T-helper 1 cell (primary cell): ENCODE data around the gene CTBP2.

Experiments used
- DNase-seq, 5 donors: peaks; one replicate each; pipeline ENCODE4 v3.0.0-alpha.2; 2012 to 2020

Gene CTBP2

DNA sequence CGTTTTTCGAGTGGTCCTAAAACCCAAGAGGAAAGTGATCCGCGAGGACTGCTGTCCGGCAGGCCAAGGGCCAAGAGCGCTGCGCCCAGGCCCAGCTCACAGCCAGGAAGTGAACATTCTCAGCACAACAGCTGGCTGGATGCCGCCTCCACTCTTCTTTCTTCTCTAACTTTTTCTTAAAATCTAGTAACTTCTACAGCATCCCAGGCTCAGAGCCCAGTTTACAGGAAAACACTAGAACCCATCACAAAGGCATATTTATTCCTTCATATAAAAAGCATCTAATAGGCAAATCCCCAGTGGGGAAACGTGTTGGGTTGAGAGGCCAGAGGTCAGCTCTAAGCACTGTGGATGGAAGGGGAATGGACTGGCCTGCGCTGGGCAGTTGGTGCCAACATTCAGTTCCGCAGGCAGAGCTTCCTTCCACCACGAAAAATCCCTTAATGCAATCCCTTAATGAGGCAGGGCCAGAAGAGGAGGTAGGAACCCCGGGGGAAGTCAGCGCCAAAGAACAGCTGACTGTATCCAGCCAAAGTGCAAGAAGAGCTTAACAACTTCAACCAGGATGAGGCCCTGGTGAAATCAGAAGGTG, 143.7 kb downstream of the CTBP2 start:
- DNase-seq: no peak

DNA sequence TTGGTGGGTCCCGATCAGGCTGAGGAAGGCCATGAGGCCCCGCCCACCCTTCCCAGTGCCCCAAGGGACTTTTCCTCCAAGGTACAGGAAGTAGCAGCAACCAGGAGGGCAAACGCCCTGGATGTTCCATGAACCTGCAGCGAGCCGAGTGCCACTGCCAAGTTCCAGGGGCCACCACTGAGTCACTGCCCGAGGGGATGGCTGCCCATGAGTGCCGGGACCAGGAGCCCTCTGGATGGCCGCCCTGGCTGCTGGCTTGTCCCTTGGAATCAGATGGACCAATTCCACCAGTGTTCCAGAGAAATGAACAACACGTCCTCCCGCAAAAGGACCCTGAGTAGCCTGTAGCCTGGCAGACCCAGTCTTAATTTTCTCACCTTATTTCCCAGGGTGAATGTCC, 144.2 kb downstream of the CTBP2 start:
- no peak for DNase-seq

DNA sequence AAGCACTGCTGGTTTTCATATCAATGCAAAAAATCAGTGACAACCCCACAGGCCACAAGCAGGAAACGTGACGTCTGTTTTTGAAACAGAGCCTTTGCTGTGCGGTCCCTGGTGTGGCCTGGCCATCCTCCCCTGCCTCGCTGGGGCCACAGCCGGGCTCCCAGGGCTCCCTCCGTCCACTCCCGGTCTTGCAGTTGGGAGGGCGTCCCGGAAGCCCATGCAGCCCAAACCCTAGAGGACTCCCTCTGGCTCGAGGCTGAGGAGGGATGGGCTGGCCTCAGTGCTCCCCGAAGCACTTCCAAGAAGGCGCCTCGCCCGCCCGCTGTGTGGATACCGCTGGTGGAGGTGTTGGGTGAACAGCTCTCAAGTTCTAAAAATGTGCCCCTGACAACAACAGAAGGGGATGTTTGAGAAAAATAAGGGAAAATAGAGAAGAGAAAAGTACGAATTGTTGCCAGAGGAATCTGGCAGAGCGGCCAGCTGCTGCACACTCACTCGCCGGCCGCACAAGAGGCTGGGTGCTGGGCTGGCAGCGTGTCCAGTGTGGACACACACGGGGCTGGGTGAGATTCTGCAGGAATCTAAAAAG, 144.9 kb downstream of the CTBP2 start:
- DNase-seq: peak in 1 of 5 donors; percentile 23

DNA sequence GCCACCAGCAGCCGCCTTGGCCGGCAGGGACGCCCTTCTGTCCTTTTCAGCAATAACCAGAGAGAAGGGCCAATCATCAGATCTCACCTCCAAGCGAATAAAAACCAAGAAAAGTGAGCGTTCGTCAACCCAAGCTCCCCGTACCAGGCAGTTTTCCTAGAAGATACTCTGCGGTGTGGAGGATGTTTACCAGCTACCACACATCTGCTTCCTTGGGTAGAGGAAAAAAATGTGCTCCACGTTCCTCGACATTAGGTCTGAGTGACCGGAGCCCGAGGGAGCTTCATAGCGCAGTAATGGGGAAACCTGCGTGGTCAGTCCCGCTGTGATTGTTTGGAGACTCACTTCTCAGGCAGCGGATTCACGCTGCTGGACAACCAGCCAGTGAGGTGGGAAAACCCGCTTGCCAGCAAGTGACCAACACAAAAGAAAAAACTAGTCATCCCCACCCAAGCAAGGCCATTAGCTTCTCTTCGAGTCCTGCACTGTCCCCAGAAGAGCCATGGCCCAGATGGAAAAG, 145.5 kb downstream of the CTBP2 start:
- no peak for DNase-seq

DNA sequence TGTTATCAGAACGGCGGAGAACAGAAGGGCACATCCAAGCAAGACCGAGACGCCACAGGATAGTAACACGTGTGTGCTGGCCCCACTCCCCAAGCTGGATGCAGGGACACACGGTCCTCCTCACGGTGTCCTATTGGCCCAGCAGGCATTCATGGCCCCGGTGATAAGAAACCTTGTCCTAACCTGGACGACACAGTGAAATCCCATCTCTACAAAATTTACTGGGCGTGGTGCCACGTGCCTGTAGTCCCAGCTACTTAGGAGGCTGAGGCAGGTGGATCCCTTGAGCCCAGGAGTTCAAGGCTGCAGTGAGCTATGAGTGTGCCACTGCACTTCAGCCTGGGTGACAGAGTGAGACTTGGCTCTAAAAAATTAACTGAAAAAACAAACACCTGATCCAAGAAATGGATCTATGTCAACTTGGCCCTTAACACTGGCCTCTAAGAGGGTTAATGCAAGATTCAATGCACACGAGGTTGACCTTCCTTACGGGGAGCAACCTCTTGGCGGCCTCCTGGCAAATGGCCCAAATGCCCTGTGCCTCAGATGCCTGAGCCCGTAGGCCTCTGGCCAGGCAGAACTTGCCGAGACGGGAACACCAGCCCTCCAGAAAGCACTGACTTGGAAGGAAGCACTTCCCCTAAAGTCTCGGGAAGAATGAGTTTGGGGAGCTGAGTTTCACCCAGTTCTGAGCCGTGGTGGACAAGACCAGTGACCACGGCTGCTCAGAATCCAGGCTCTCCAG, 146.1 kb downstream of the CTBP2 start:
- DNase-seq: no peak

DNA sequence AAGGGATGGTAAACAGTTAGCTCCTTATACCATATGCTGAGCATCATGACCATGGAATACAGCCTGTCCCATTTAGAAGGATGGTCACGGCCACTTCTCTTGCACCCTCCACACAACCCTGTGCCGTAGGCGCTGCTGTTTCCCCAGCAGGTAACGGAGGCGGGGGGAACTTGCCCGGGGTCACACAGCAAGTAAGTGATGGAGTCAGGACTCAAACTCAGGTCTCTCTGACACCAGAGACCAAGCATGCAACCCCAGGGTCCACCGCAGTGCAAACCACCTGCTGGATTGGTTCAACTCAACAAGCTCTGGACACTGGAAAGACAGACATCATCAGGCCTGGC, 146.9 kb downstream of the CTBP2 start:
- DNase-seq: no peak

DNA sequence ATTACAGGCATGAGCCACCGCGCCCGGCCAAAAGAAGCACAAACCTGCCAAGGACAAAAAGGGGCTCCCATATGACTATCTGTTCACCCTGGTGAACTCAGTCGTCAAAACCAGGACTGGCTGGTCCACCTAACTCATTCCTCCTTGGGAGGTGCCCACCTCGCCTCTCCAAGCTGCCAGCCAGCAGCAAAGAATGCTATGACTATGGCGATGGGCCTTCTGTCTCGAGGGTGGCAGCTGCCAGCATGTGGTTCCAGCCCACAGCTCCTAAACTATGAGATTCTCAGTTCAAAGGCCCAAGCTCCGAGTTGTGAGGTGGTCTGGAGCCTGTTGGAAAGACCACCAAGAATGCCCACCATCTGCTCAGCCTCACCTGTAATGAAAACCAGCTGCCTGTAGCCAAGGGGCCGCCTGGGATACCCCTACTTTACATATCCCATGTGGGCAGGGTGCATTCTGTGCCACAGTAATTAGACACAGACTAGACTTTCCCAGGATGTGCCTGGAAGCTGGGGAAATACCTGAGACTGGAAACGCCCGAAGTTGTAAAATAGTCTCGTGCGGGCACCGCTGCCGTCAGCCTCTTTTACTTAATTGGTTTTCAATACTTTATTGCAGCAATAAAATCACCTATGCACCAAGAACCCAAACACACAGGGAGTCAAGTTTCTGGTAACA, 147.4 kb downstream of the CTBP2 start:
- DNase-seq: no peak

- no peak for DNase-seq
Observed at GRCh38 chr10:125011926-125012705, 148.2 kb downstream of the CTBP2 start.

GRCh38 chr10:125011171-125011925, 149.0 kb downstream of the CTBP2 start:
- DNase-seq: no peak

DNA sequence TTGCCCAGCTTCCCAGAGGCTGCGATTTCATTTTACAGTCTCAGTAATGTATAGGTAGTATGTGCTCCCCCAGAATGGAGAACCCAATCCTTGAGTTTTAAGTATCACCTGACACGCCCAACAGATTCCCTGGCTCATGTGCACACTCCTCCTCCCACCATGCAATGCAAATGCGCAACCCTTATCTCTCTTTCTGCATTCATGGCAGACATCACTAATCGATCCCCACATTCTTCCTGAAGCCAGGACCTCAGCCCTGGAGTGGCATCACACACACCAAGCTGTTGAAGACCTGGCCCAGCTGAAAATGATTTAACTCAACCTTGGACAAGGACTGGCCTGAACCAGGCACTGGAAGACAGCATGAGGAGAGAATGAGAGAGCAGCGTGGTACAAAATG, 150.0 kb downstream of the CTBP2 start:
- no peak for DNase-seq

DNA sequence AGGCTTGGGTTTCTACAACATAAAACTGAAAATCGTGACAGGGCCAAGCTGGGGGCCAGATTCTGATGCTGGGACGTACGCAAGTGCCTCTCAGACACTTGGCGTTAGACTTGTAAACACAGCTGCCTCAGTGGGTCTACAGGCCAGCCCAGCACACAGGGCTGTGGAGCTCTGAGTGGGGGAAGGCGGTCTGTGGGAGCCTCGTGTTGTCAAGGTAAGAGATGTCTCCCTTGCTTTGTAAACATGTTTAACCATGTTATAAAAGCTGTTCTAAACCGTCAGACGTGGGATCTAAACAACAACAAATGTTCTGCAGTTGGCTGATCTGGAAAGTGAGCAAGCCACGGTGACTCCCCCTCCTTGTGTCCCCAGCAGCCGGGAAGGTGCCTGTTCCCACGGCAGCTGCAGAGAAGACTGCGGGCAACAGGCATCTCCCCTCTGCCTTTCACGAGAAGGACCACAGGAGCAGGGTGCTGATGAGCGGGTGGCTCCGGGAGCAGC, 150.7 kb downstream of the CTBP2 start:
- DNase-seq: no peak

GRCh38 chr10:125008689-125009638, 151.4 kb downstream of the CTBP2 start:
- DNase-seq: no peak

- DNase-seq: no peak
Observed at GRCh38 chr10:125007436-125007835, 152.9 kb downstream of the CTBP2 start.

- no peak for DNase-seq
Observed at GRCh38 chr10:125006921-125007426, 153.4 kb downstream of the CTBP2 start.

DNA sequence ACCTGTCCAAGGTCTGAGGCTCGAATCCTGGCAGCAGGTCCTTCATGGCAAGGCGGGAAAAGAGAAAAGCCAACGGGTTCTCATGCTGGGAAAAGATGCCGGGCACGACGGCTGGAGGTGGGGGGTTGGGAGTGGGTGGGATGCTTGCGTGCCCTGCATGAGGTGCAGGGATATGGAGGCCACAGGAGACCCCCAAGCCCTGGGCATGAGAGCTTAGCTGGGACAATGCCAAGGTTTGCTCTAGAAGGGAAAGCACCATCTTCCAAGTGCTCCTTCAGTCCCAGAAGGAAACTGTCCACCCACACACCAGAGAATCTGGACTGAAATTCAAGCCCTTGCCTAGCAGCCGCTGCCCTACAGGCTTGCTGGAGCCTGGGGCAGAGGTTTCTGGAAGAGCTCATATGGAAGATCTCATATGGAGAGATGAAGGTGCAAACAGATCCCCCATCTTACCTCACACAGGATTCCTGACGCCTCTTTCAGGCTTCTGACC, 154.1 kb downstream of the CTBP2 start:
- no peak for DNase-seq

GRCh38 chr10:125005312-125006187, 154.8 kb downstream of the CTBP2 start:
- DNase-seq: no peak

- DNase-seq: no peak
Observed at GRCh38 chr10:125004571-125005311, 155.6 kb downstream of the CTBP2 start.

- DNase-seq: no peak
Observed at GRCh38 chr10:125003901-125004467, 156.4 kb downstream of the CTBP2 start.
